ENCODE results near the gene RGS5.

DNA sequence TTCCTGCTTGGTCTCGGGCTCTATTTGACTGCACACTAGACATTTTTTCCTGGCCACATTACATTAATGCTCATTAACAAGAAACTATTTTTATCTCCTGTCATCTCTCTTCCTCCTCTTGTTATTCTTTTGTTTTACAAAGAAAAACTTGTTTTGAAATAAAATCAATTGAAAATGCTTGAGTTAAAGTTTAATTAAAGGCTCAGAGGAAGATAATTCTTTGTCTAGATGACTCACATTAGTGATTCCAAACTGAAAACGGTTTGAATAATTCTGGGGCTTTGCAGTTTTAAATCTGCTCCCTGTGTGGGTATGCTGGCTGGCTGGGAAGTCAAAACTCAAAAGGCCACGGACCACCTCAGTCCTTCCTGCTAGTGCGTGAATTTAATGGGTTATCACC, 29.6 kb downstream of the RGS5 start:
- TF ChIP-seq GABPA (IDR thresholded peaks at IDR 0.05 in 1 of 2, conservative IDR thresholded peaks at IDR 0.05 in 1 of 2) (no peak), YY1 (IDR thresholded peaks at IDR 0.05) (no peak), EGR1 (IDR thresholded peaks at IDR 0.05; ENCODE audit: low read depth in 2 of 2) (no peak)
- TF ChIP-seq, protein P1, sequence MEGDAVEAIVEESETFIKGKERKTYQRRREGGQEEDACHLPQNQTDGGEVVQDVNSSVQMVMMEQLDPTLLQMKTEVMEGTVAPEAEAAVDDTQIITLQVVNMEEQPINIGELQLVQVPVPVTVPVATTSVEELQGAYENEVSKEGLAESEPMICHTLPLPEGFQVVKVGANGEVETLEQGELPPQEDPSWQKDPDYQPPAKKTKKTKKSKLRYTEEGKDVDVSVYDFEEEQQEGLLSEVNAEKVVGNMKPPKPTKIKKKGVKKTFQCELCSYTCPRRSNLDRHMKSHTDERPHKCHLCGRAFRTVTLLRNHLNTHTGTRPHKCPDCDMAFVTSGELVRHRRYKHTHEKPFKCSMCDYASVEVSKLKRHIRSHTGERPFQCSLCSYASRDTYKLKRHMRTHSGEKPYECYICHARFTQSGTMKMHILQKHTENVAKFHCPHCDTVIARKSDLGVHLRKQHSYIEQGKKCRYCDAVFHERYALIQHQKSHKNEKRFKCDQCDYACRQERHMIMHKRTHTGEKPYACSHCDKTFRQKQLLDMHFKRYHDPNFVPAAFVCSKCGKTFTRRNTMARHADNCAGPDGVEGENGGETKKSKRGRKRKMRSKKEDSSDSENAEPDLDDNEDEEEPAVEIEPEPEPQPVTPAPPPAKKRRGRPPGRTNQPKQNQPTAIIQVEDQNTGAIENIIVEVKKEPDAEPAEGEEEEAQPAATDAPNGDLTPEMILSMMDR (IDR thresholded peaks at IDR 0.05; ENCODE audit: low read depth, low read length, missing input control) = no peak
- TF ChIP-seq, protein P2, sequence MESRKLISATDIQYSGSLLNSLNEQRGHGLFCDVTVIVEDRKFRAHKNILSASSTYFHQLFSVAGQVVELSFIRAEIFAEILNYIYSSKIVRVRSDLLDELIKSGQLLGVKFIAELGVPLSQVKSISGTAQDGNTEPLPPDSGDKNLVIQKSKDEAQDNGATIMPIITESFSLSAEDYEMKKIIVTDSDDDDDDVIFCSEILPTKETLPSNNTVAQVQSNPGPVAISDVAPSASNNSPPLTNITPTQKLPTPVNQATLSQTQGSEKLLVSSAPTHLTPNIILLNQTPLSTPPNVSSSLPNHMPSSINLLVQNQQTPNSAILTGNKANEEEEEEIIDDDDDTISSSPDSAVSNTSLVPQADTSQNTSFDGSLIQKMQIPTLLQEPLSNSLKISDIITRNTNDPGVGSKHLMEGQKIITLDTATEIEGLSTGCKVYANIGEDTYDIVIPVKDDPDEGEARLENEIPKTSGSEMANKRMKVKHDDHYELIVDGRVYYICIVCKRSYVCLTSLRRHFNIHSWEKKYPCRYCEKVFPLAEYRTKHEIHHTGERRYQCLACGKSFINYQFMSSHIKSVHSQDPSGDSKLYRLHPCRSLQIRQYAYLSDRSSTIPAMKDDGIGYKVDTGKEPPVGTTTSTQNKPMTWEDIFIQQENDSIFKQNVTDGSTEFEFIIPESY (IDR thresholded peaks at IDR 0.05) = no peak

Measured in liver (tissue), 3 donors.